GM18858 (cell line): ENCODE measurements around the gene TRIM67.
"Not testable (repeated sequence)": the region's sequence is repeated elsewhere in the genome, so short reads cannot be mapped to it uniquely, and the experiment has no call there.

Source experiments
- ATAC-seq: cut with Tn5 transposase; IDR thresholded peaks from one replicate; pipeline ENCODE4 v1.9.1; 2021; ENCODE audit not compliant: unreplicated experiment

Gene TRIM67

DNA sequence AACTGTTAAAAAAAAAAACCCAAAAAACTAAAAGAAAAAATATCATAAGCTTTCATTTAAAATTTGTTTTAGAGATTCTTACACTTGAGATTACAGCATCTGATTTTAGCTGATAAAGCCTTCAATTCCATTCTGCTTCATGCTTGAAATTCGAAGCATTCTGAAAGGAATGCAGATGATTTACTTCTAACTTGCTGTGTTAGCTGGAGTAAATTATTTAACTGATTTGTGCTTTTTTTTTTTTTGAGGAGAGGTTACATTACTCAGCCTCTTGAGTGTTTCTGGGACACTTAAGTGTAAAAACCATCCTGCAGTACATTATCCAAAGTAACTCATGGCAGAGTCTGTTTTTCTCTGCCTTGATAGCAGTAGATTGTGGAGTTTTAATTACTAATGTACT, 4.5 kb upstream of the TRIM67 start:
- ATAC-seq = no peak

DNA sequence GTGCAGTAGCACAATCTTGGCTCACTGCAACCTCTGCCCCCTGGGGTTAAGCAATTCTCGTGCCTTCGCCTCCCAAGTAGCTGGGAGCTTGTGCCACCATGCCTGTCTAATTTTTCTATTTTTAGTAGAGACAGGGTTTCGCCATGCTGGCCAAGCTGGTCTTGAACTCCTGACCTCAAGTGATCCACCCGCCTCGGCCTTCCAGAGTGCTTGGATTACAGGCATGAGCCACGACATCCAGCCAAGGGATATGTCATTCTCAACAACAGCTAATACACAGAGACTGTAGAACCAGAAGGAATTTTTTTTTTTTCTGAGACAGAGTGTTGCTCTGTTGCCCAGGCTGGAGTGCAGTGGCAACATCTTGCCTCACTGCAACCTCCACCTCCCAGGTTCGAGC, 3.7 kb upstream of the TRIM67 start:
- not testable (repeated sequence) for ATAC-seq

DNA sequence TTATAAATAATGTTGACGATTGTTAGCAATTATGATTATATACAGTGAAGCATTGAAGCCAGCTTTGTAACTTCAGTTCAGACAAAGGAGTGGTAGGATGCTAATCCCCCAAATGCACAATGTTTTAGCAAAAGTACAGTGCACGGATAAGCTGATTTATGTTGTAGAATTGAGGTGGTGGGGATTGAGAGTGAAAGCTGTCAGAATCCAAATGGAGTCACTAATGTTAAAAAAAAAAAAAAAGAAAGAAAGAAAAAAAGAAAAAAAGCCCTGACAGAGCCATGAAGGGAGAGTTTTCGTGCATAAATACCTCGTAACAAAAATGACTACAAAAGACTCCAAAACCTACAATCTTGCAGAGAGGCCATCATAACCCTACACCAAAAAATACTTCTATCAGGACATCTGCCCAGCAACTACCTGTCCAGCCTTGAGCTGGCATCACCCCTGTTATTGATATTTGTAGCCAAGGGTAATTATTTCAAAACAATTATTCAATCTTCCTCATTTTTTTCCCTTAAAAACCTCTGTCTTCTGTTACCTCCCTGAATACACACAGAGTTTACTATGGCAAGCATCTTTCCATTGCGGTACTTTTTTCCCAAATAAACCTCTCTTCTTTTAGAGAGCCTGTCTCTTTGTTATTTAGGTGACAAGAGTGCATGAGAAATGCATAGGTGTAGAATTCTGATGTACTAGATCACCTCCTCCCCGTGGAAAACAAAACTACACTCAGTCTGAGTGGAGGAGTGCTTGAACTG, 2.5 kb upstream of the TRIM67 start:
- no peak for ATAC-seq

DNA sequence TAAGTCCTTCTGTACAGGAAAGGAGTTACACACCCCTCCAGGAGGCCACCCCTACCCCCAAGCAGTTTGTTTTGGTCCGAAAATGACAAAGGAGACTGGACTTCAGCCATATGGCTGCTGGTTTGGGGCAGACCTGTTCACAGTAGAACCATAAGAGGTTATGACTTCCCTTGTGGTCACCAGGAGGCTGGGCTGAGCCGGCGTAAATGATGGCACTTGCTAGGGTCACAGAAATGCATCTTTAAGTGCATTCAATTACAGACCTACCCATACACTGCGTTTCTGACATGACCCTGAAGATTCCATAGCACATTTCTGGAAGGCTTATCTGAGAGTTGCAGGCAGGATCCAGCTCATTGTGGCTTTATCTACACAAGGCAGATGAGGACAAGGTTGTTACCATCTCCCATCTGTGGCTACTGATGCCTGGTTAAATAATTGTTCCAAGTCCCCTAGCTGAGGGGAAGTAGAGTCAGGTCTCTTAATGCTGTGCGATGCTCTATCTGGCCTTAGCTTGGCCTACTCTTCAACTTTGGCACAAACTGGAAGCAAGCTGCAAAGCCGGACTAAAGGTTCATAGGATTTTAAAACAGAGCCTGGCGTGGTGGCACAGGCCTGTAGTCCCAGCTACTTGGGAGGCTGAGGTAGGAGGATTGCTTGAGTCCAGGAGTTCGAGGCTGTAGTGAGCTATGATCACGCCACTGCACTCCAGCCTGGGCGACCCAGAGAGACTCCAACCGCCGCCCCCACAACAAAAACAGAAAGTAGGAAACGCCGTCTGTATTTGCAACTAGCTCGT, 1.7 kb upstream of the TRIM67 start:
- ATAC-seq = no peak

DNA sequence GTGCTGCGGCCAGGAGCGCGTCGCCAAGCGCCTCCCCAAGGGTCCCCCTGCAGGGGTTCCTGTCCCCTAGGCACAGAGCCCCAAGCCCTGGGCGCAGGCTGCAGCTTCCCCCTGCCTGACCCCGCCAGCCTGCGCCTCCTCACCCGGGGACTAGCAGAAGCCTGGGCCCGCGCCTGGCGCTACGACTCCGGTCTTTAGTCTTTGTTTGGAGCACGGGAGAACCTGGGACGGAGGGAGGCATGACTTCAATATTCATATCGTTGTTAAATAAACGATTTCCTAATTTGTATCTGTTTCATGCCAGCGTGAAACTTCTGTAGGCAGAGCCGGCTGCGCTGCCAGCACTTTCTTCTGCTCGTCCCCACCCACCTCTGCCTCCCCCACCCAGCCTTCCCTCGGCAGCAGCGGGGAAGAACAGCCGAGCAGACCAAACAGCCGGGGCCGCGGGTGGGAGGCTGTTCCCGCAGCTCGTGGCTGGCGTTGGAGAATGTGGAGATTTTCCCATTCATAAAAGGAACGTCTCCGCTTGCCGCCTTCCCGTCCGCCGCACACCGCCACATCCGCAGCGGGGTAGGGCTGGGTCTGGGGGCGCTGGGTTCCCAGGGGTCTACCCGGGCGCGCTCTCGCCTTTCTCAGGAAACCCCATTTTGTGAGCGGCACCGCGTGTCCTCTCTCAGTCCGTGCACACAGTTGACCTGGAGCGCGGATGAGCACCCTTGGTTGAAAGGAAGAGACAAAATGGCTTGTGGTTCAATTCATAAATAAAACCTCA, 777 bp upstream of the TRIM67 start:
- ATAC-seq = no peak

DNA sequence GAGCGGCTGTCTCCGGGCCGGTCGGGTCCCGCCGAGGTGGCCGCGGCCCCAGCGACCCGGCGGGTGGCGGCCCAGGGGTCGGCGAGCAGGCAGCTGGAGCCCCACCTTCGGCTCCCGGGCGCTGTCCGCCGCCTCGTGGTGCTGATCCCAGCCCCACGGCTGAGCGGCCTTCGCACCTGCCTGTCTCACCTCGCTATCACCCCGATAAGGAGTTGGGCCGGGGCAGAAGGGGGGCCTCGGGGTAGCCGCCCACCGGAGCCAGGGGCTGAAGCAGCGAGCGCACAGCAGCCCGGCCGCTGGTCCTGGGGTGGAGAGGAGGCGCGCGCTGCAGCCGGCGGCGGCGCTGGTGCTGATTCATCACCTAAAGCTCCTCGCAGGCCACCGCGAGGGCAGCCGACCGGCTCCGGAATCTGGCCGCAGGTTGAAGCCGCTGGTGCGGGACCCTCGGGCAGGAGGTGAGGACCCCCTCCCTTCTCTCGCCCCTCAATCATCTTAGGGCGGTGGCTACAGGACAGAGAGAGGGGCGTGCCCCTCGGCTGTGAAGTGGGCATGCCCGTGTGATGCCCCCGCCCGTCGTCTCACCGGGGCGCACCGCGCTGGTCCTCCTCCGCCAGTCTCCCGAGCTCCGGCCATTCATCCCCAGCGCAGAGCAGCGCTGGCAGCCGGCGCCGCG, 575 bp downstream of the TRIM67 start:
- no peak for ATAC-seq

DNA sequence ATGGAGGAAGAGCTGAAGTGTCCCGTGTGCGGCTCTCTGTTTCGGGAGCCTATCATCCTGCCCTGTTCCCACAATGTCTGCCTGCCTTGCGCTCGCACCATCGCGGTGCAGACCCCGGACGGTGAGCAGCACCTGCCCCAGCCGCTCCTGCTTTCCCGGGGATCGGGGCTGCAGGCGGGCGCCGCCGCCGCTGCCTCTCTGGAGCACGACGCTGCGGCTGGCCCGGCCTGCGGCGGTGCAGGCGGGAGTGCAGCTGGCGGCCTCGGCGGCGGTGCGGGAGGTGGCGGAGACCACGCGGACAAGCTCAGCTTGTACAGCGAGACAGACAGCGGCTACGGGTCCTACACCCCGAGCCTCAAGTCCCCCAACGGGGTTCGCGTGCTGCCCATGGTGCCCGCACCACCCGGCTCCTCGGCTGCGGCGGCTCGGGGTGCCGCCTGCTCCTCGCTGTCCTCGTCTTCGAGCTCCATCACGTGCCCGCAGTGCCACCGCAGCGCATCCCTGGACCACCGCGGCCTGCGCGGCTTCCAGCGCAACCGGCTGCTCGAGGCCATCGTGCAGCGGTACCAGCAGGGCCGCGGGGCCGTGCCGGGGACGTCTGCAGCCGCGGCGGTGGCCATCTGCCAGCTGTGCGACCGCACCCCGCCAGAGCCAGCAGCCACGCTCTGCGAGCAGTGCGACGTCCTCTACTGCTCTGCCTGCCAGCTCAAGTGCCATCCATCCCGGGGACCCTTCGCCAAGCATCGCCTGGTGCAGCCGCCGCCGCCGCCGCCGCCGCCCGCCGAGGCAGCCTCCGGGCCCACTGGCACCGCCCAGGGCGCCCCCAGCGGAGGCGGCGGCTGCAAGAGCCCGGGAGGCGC, 1.3 kb downstream of the TRIM67 start:
- ATAC-seq = no peak

DNA sequence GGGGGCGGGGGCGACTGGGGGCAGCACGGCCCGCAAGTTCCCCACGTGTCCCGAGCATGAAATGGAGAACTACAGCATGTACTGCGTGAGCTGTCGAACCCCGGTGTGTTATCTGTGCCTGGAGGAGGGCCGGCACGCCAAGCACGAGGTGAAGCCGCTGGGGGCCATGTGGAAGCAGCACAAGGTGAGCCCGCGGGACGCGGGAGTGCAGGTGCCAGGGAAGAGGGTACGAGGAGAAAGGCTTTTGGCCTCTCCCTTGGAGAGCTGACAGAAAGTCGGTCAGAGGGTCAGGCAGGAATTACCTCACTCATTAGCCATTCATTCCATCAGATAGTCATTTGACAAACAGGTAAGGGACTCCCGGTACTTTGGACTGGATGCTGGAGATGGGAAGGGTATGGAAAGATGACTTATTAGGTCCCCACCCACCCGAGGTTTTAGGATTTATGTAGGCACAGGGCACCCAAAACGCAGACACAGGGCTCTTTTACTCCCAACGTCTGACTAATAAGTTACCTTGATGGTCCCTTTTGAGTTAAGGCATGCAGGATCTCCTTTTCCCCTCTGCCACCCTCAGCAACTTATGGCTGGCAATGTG, 2.1 kb downstream of the TRIM67 start:
- ATAC-seq = no peak

DNA sequence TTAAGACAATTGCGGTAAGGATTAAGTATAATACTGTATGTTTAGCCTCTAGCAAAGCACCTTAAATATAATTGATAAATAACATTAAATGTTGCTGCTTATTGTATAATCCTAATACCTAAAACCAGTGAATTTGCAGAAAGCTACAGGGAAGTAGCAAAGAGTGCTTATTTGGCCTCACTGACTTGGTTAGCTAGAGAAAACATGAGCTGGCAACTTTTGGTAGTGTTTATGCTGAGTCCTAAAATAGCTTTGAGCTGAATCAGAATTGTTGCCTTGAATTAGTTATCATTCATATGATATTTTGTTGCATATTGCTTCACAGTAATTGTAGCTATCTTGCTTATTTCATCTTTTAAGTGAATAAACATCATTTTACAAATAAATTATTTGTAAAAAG, 3.5 kb downstream of the TRIM67 start:
- no peak for ATAC-seq

DNA sequence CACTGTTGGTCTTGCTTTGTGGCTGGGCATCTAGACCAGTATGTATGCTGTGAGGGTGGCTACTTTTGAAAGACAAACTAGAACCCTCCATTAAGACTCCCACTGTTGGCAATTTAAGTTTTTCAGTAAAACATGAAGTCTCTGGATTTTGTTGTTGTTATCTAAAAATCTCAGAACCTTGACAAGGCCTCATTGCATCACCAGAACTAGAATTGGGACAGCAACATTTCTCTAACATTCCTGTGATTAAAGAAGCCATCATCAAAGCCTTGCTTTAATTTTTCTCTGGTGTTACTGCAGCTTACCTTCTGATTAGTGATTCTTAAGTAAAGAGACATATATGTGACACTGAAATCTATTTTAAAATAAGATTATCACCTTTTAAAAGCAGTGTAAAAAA, 4.5 kb downstream of the TRIM67 start:
- ATAC-seq = no peak

DNA sequence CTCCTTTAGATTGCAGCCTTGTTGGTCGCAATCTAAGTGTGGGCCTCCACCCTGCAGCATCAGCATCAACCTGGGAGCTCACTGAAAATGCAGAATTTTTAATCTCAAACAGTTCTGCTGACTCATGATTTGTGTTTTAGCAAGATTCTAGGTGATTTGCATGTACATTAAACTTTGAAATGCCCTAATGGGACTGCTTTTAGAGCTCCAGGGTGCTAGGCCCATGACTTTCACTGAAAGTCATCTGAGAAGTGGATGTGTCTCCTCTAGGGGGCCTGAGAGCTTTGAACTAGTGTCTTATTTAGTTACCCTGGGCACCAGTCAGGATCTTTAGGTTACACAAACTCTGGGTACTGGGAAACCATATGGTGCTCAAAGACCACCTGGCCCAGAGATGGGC, 9.0 kb downstream of the TRIM67 start:
- ATAC-seq = no peak

DNA sequence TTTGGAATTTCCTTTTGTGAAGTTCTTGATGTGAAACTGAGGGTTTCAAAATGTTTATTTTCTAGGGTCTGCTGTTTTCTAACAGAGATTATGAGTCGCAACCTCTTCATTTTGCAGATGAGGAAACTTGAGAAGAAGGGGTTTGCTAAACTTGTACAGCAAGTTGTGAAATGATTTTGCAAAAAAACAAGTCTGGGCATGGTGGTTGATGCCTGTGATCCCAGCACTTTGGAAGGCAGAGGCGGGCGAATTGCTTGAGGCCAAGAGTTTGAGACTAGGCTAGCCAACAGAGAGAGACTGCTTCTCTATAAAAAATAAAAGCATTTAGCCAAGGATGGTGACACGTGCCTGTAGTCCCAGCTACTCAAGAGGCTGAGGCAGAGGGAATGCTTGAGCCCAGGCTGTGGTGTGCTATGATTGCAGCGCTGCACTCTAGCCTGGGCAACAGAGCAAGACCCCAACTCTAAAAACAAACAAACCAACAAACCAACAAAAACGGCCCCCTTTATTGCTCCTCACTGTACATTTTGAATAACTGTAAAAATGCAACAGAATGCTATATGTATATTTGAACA, 9.9 kb downstream of the TRIM67 start:
- no peak for ATAC-seq

DNA sequence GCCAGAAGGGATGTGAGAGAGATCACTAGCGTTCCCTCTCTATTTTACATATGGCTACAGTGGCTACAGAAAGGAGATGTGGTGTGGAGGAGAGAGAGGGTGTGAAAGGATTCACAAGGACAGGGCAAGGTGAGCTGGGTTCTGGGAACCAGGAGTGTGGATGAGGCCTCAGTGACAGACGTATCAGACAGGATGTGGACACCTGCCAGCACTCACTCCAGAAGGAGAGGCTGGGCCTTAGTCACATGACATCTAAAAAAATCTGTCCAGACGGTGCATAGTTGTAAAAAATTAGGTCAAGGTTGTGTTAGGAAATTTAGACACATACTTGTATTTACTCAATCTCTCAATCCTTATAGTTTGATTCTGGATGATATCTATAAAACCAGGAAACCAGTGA, 10.6 kb downstream of the TRIM67 start:
- no peak for ATAC-seq

DNA sequence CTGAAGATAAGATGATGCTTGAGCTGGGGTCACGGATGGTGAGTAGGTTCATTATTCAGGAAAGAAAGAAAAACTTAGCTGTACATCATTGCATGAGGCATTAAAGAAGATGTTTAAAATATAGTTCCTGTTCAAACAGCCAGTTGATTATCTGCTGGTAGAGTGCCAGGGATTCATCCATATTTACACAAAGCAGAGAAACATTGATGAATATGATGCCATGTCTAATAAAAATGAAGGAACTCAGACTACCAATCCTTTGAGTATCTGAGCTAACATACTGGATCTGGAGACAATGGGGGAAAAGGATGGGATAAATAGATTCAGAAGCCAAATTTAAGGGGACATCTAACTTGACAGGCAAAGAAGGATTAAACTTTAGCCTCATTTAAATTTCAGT, 14.6 kb downstream of the TRIM67 start:
- no peak for ATAC-seq

DNA sequence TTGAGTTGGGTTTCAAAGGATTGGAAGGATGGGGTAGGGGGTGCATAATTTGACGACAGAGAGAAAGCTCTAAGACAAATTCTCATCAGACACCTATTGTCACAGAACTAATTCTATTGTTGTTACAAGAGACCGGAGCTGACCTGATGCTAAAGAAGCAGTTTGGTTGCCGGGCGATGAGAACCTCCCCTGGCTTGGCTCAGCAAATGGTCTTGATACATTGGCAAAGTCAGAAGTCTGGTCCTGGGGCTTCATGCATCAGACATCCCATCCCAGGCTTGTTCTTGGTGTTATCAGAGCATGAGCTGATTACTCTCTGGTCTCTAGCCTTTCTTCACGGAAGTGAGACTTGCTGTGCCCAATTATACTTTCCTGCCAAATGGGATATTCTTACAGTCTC, 15.4 kb downstream of the TRIM67 start:
- ATAC-seq = no peak

DNA sequence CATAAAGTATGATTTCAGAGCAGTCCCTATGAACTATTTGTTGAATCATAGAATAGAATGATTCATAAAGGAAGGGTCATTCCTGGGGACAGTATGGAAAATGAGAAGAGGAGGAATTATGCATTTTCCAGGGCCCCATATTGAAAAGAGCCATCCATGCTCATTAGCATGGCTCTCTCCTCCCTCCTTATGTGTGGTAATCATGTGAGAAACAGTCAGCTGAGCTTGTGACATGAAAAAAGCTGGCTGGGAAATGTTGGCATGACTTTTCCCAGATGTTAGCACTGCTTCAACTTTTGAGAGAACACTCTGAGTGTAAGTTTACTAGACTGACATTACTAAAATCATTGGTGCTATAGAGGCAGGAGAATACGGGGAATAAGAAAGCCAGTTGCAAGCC, 16.1 kb downstream of the TRIM67 start:
- no peak for ATAC-seq

DNA sequence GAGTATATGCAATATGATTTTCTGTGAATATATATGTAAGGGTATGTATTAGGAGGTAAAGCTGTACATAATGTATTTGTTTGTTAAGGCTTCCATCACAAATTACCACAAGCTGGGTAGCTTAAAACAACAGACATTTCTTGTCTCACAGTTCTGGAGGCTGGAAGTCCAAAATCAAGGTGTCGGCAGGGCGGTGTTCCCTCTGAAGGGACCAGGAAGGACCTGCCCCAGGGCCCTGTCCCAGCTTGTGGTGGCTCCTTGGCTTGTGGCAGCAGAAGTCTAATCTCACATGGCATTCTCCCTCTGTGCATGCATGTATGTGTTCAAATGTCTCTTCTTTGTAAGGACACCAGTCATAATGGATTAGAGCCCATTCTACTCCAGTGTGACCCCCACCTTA, 17.1 kb downstream of the TRIM67 start:
- no peak for ATAC-seq

DNA sequence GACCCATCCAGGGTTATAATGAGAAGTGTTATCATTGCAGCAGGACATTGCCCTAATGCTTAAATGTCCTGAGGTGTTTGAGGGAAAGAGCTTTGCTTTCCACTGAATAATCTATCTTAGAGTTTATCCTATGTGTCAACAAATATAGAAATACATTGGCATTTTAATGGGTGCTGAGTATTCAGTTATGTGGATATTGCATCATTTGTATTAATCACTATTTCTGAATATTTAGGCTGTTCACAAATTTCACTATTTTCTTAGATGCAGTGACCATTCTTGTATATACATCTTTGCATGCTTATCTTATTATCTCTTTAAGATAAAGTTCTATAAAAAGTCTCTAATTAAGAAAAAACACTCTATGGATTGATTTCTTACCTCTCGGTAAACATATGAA, 18.2 kb downstream of the TRIM67 start:
- ATAC-seq = no peak

DNA sequence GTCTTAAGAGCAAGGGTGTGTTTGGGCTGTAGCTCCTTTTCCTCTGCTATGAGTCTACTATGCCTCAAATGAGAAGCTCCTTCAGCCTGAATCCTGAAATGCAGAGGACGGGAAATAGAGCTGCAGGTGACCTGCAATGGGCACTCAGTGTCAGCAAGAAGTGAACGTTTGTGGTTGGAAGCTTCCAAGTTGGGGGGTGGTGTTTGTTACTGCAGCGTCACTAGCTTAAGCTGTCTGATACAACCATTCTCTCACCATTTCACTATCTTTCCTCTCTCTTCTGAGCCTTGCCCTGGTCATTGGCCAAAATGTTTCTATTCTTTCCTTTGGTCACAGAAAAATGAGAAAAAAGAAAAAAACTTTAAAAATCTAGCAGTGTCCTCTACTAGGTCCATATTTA, 19.4 kb downstream of the TRIM67 start:
- ATAC-seq = no peak

DNA sequence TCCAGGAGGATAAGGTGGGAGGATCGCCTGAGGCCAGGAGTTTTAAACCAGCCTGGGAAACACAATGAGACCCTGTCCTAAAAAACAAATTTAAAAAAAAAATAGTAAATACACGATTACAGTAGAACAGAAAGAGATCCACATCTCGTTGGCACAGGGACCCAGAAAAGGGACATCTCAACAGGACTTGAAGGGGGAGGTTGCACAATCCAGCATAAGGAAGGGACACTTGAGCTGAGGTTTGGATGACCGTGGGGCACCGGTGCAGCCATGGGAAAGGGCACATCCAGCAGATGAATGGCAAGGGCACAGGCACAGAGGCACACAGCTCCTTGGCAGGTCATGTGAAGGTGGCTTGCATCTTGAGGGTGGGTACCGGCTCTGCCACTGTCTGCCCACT, 20.5 kb downstream of the TRIM67 start:
- no peak for ATAC-seq
